ENCODE data around the gene ALKBH5.

ALKBH5 gene

DNA sequence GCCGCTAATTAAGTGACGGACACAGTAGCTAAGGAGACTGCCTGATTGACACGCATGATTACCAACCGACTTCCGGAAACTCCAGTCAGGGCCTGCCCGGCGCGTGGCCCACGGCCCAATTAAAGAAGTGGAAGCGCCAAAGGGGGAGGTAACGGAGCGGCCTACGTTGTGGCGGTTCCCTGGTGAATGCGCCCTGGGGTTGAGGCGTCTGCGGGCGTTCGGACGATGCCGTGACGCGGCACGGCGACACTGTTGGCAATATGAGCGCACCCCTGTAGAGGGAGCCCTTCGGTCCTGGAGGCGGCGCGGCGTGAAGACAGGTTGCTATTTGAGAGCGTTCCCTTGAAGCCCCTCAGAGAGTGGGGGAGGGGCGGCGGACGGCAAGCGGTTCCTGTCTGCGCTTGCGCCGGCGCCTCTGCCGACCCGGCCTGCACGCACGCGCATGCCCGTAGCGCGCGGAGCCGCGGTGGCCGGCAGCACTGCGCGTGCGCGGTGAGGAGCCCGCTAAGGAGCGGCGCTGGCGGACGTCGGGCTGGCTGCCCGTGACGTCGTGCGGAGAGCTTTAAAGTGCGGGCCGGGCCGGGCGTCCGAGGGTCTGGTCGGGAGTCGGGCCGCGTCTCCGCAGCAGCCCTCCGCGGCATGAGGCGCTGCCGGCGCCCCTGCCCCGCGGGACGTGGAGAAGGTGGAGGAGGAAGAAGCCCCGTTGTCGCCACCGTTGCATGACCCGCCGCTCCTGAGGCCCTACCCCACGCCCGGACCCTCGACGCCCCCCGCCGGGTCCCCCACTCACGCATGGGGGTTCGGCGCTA lies at the start of gene ALKBH5:
Gene ALKBH5 (plus strand): TSS at position 495 of the 809 bp plus-strand sequence. CDS start 416 bp downstream, outside the sequence.
- peak; percentile 92 to 95 for DNase-seq (ENCODE audit: low read depth in 2 of 2)

DNA sequence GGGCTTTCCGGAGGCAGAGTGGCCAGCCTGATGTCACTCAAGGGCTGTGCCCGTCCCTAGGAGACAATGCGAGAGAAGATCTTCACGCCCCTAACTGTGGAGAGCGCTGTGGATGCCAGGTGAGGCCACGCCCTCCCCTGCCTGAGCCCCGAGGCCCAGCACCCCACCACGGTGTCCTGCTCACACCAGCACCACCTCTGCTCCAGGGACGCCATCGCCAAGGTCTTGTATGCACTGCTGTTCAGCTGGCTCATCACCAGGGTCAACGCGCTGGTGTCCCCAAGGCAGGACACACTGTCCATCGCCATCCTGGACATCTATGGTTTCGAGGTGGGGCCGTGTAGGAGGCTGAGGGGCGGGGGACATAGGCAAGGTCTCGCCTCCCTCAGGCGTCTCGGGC lies 47.3 kb upstream of the ALKBH5 start:
- no peak for DNase-seq (ENCODE audit: low read depth in 2 of 2)

DNA sequence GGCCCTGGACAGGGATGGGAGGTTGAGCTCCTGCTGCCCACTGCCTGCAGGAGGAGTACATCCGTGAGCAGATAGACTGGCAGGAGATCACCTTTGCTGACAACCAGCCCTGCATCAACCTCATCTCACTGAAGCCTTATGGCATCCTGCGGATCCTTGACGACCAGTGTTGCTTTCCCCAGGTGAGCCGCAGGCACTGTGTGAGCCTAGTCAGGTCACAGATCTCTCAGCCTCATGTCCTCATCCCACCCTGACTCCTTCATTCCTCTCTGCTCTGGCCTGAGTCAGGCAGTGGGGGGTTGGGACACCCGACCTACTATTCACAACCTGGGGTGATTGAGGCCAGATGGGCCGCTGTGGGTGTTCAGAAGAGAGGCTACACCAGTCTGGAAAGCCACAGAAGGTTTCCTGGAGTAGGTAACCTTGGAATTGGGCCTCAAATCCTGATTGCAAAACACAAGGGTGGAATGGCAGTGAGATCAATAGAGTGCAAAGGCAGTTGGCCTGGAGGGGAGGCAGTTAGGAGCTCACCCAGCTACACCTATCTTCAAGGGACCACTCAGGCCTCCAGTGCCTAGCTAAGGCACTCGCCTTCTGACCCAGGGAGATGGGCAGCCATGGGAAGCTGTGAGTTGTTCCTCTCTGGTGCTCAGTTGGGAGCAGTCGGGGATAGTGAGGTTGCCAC lies 45.4 kb upstream of the ALKBH5 start:
- no peak for DNase-seq (ENCODE audit: low read depth in 2 of 2)

DNA sequence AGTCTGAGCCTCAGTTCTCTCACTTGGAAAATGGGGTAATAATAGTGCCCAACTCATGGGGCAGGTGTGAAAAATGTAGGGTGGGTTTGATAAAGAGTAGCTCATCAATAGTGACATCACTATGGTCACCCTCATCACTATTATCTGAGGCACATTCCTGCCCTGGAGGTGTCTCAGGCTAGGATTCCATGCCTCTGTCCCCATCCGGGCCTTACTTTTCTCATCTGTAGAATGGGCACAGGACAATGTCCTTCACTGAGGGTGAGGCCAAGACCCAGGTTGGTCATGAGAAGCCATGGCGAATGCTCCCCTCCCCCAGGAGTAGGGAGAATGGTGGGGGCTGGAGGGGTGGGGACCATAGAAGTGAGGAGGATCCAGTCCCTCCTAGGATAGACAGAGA lies 44.5 kb upstream of the ALKBH5 start:
- DNase-seq (ENCODE audit: low read depth in 2 of 2) = no peak

DNA sequence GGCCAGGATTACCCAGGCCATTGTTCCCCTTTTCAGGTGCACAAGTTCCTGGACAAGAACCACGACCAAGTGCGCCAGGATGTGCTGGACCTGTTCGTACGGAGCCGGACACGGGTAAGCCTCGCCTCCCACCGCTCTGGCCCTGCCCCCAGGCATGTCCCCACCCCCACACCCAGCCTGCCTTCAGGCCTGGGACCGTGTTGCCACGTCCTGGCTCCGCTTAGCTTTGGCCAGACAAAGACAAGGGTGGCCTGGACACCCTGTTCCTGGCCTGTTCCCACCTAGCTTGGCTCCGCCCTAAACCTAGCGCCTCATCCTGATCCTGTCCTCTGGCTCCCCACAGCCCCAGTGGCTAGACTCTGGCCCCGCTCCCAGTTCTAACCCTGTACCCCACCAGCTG lies 44.1 kb upstream of the ALKBH5 start:
- DNase-seq (ENCODE audit: low read depth in 2 of 2) = no peak

DNA sequence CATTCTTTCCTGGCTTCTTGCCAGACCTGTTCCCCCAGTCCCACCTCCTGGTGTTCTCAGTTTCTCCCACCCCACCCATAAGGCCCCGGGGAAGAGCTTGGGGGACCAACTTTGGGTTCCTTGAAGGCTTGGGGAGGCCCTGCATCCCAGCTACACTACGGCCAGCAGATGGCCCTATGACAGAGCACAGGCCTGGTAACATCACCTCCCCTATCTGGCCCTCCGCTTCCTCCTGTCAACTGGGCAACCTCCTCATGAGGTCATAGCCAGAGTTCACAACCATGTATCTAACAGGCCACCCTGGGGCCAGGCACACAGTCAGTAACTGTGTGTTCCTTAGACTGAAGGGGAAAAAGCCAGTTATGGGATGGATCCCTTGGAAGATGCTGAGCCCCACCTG lies 43.7 kb upstream of the ALKBH5 start:
- no peak for DNase-seq (ENCODE audit: low read depth in 2 of 2)

DNA sequence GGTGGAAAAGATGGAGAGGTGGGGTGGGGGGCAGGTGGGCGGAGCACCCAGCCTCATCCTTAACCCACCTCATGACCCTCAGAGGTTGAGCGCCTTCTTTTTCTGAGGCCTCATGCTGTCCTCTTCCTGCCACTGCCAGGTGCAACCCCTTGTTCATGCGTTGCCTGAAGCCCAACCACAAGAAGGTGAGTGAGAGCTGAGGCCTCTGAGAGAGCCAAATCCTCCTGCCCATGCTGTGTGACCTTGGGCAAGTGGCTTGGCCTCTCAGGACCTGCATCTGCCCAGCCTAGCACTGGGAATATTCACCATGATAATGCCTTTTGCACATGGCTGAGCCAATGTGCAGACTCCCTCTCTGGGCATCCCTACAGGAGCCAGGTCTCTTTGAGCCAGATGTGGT lies 43.0 kb upstream of the ALKBH5 start:
- no peak for DNase-seq (ENCODE audit: low read depth in 2 of 2)

DNA sequence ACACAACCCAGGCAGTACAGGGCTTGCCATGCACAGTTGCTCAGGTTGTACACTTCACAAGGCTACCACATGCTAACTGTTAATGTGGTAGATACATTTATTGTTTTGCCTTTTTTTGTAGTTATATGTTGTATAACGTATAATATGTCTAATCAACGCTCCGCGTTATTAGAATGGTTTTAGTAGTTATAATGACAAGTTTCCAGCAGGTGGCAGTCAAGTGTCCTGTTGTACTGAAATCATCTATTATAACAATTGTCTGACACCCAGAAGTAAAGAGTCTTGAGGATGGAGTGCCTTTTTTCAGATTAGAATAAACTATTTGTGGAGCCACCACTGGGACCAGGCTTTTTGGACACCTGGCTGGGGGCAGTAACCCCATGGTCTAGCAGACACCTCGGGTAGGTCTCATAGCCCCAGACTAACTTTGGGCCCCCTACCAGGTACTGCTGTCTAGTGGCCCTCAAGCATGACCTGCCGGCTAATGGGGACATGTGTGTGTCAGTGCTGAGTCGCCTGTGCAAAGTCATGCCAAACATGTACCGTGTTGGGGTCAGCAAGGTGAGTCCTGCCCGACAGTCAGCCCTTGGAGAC lies 42.3 kb upstream of the ALKBH5 start:
- no peak for DNase-seq (ENCODE audit: low read depth in 2 of 2)

DNA sequence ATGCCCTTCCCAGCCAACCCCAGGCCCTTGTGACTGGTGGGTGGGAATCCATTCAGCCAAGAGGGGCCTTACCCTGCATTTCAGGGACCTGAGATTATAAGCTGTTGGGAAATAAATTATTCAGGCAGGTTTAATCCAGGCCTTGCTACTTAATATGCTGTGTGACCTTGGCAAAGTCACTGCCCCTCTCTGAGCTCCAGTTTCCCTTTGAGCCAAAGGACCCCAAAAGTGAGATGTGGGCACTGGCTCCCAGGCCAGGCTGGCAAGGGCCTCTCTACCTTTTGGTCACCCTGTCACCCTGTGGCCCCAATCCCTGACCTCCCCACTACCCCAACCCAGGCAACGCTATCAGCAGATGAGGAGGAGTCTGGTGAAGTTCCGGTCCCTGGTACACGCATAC lies 41.2 kb upstream of the ALKBH5 start:
- no peak for DNase-seq (ENCODE audit: low read depth in 2 of 2)

DNA sequence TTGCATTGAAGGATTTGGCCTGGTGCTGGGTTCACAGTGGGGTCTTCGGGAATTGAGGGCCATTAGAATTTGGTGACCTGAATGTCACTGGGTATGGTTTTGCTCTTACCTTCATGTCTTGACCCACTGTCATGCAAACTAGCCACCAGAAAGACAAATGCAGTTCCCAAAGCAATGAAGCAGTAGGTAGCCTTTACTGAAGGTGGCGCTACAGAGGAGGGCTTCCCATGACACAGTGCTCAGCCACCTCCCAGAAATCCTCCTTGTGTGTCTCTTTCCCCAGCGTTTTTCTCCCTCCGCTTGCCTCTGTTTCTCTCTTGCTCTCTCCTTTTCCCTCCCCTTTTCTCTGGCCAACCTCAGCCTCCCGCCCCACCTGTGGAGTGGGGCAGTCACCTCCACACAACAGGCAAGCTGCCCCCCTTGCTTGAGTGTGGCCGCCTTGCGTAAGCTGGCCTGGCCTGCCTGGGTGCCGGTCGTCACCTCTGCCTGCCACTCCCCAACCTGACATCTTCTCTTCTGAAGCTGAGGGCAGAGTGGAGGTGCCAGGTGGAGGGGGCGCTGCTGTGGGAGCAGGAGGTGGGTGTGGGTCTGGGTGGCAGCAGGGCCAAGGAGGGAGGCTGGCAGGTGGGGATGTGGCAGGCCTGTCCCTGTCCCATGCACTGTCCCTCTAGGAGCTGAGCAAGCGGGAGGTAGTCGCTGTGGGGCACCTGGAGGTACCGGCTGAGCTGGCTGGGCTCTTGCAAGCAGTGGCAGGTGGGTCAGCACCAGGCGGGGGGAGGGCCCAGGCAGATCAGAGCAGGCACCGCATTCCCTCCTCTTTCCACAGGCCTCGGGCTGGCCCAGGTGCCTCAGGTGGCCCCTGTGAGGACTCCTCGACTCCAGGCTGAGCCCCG lies 40.3 kb upstream of the ALKBH5 start:
- DNase-seq (ENCODE audit: low read depth in 2 of 2) = no peak

DNA sequence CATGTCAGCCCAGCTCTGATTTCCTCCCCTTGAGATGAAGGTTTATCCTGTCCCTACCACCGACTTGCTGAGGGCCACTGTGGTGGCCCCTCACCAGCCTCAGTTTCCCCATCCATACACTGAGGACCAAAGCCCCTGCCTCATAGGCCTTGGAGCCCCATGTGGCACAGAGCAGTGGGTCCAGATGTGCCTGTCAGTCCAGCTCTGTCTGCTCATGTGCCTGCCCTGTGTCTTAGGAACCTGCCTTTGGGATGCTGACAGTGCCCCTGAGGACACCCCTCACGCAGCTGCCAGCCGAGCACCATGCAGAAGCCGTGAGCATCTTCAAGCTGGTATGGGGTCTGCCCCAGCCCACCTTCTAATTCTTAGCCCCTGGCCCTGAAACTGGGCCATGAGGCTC lies 39.4 kb upstream of the ALKBH5 start:
- DNase-seq (ENCODE audit: low read depth in 2 of 2) = no peak

DNA sequence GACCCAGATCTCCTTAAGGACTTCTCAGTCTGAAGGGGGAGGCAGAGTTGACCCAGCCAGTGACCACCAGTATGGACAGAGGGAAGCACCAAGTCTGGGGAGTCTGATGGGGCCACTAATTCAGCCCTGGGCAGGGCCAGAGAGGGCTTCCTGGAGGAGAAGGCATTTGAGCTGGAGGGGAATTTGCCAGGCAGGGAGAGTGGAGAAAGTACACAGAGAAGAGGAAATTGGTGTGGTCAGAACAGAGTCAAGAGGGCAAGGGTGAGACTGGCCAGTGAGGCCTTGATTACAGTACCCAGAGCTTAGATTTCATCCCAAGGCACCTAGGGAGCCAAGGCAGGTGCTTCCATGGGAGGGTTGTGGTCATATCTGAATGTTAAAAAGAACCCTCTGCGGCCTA lies 38.8 kb upstream of the ALKBH5 start:
- no peak for DNase-seq (ENCODE audit: low read depth in 2 of 2)

DNA sequence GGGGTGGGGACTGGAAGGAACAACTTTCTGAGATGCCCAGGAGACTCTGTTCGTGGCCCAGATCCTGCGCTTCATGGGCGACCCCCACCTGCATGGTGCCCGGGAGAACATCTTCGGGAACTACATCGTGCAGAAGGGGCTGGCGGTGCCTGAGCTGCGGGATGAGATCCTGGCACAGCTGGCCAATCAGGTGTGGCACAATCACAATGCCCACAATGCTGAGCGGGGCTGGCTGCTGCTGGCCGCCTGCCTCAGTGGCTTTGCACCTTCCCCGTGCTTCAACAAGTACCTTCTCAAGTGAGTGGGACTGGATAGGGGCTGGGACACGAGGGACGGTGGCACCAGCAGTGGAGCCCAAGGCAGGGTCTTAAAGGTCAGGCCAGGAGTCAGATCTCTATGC lies 37.8 kb upstream of the ALKBH5 start:
- no peak for DNase-seq (ENCODE audit: low read depth in 2 of 2)

DNA sequence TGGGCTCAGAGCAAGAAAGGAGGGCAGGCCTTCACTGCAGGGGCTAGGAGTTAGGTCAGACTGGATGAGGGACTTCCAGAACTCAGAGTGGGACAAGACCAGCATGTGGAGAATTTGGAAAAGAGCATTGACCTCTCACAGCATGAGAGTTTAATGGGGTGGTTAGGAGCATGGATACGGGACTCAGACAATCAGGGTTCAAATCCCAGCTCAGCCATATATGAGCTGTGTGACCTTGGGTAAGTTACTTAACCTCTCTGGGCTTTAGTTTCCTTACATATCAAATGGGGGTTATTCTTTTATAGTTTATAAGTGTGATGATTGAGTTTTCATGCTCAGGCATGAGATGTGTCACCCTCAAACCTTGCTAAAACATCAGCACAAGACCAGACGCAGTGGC lies 37.4 kb upstream of the ALKBH5 start:
- DNase-seq (ENCODE audit: low read depth in 2 of 2) = no peak

DNA sequence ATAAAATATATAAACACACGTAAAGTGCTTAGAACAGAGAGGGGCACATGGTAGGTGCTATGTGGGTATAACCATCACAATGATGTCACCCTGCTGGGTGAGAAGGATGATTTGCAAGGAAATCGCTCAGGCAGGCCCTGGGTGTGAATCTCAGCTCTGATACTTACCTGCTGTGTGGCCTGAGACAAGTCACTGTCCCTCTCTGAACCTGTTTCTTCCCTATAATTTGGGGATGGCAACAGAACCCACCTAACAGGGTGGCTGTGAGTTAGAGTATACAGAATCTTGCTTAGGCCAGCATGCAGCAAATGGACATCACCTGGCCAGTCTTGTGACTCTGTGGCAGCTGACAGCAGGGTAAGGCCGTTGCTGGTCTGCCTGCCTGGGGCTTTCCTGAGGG lies 36.6 kb upstream of the ALKBH5 start:
- no peak for DNase-seq (ENCODE audit: low read depth in 2 of 2)

DNA sequence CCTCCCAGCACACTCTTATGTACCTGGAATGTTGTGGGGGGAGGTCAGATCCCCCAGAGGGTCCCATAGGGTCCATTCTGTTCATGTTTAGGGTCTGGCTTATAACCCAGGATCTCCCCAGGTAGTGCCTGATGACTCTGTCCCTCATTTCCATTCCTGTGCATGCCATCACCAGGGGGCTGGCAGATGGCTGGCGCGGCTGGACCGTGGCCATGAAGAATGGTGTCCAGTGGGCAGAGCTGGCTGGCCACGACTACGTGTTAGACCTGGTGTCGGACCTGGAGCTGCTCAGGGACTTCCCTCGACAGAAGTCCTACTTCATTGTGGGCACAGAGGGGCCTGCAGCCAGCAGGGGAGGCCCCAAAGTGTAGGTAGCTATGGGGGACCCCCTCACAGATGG lies 35.0 kb upstream of the ALKBH5 start:
- DNase-seq (ENCODE audit: low read depth in 2 of 2) = no peak

DNA sequence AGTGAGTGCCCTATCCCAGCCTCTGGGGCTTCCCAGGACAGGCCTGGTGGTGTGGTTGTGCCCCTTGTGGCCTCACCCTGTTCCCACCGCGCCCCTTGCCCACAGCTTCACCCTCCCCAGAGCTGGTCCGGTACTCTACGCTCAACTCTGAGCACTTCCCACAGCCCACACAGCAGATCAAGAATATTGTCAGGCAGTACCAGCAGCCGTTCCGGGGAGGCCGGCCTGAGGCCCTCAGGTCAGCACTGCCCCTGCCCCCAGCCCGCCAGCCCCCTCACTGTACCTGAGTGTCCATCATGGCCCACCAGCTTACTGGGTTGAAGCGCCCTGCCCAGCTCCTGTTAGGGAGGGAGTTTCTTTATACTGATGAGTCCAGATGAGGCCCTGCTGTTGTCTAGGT lies 32.3 kb upstream of the ALKBH5 start:
- no peak for DNase-seq (ENCODE audit: low read depth in 2 of 2)

DNA sequence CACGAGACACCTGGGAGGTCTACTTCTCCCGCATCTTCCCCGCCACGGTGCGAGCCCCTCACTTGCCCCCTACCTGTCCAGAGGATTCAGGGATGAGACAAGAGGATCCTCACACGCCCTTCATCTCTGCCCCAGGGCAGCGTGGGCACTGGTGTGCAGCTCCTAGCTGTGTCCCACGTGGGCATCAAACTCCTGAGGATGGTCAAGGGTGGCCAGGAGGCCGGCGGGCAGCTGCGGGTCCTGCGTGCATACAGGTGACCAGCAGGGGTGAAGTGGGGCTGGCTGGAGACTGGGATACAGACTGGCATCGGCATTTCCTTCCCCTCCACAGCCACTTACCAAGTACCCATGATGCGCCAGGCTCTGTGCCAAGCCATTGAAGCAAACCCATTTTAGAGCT lies 28.4 kb upstream of the ALKBH5 start:
- no peak for DNase-seq (ENCODE audit: low read depth in 2 of 2)

DNA sequence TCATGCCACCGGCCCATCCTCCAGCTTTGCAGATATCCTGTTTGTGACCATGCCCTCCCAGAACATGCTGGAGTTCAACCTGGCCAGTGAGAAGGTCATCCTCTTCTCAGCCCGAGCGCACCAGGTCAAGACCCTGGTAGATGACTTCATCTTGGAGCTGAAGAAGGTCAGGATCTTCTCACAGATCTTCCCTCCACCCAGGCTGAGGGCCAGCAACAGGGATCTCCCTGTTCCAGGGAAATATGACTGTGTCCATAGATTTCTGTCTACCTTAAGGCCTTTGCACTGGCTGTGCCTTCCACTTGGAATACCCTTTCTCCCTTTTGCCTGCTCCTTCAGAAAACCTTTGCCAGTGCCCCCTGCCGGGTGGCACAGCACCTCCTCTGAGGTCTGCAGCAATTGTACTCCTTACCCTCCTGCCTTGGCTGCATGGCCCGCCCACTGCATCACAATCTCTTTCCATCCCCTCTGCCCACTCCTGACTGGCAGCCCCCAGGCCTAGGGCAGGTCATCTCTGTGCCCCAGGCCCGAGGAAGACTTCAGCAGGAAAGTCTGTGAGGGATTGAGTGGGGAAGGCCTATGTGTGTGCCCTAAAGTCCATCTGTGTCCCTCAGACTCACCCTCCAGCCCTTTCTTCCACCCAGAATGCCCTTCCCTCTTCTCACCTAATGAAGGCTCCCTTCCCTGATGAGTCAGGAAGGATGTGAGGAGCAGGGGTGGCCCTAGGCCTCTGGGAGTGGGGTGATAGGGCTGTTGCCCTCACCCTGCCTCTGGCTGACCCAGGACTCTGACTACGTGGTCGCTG lies 27.3 kb upstream of the ALKBH5 start:
- no peak for DNase-seq (ENCODE audit: low read depth in 2 of 2)

DNA sequence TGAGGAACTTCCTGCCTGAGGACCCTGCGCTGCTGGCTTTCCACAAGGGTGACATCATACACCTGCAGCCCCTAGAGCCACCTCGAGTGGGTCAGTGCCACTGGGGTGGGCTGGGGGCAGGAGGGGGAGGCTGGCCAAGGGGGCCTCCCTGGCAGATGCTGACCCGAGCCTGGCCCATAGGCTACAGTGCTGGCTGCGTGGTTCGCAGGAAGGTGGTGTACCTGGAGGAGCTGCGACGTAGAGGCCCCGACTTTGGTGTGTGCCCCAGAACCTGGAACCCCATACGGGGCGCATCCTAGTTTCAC lies 26.7 kb upstream of the ALKBH5 start:
- no peak for DNase-seq (ENCODE audit: low read depth in 2 of 2)

DNA sequence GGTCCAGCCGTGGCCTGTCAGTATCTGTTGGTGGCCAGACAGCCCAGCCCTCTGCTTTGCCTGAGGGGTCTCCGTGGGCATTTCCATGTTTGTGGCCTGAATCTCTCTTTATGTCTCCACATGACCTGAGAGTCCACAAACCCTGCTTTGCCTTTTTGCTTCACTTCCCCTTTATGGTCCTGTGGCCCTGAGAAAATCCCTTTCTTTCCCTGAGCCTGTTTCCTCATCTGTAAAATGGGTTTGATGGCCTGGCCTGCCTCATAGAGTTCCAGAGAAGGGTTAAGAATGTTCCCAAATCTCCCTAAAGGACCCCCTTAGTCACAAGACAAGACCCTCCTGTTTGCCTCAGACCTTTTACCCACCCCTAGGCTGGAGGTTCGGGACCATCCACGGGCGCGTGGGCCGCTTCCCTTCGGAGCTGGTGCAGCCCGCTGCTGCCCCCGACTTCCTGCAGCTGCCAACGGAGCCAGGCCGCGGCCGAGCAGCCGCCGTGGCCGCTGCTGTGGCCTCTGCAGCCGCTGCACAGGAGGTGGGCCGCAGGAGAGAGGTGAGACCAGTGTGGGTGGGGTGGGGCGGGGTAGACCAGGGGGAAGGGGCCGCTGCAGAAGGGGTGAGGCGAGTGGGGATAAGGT lies 26.2 kb upstream of the ALKBH5 start:
- DNase-seq (ENCODE audit: low read depth in 2 of 2) = no peak

Data from activated CD8-positive, alpha-beta memory T cell treated with anti-CD3 and anti-CD28 coated beads for 4 hours (primary cell).